Astrocyte (in vitro differentiated cells and primary cell): Measurements from ENCODE around the gene SHISAL1. TPM values are rescaled to one million over a fixed set of nuclear protein-coding genes. Genes with fewer than 3 reads are reported as not detected.

ENCODE experiments used
- DNase-seq: peaks from one replicate; pipeline ENCODE4 v3.0.0-alpha.2; 2010; ENCODE audit warnings: low read depth
- FAIRE-seq: peaks from 2 replicates; lab custom pipeline; 2011; peaks lifted over from hg19 to GRCh38; lab: Jason Lieb, UNC
- H2AFZ ChIP-seq: 2 replicates; pipeline ENCODE4 v1.6.0; 2012; ENCODE audit warnings: low read depth, low read length, inconsistent platforms
- H3K27ac ChIP-seq: 2 replicates; pipeline ENCODE4 v1.5.1; 2011; ENCODE audit warnings: low read depth, low read length, inconsistent platforms
- H3K27me3 ChIP-seq: 2 replicates; pipeline ENCODE4 v1.6.0; 2011; ENCODE audit warnings: low read length, inconsistent platforms; ENCODE audit not compliant: insufficient read depth
- H3K36me3 ChIP-seq: 2 replicates; pipeline ENCODE4 v1.5.1; 2011; ENCODE audit warnings: low read length, inconsistent platforms; ENCODE audit not compliant: insufficient read depth
- H3K4me1 ChIP-seq: 2 replicates; pipeline ENCODE4 v1.5.1; 2011; ENCODE audit warnings: low read length, inconsistent platforms; ENCODE audit not compliant: insufficient read depth
- H3K4me2 ChIP-seq: 2 replicates; pipeline ENCODE4 v1.6.0; 2012; ENCODE audit warnings: low read length, inconsistent platforms
- H3K4me3 ChIP-seq: 2 replicates; pipeline ENCODE4 v1.5.1; 2011; ENCODE audit warnings: low read depth, mild to moderate bottlenecking, low read length, inconsistent platforms; ENCODE audit not compliant: insufficient read depth
- H3K79me2 ChIP-seq: 2 replicates; pipeline ENCODE4 v1.6.0; 2012; ENCODE audit warnings: mild to moderate bottlenecking, low read length, inconsistent platforms; ENCODE audit not compliant: insufficient read depth
- H3K9ac ChIP-seq: 2 replicates; pipeline ENCODE4 v1.6.0; 2012; ENCODE audit warnings: mild to moderate bottlenecking, low read length, inconsistent platforms
- H3K9me3 ChIP-seq: 2 replicates; pipeline ENCODE4 v1.5.1; 2012; ENCODE audit warnings: low read depth, mild to moderate bottlenecking, low read length, inconsistent platforms; ENCODE audit not compliant: insufficient read depth
- H4K20me1 ChIP-seq: 2 replicates; pipeline ENCODE4 v1.6.0; 2012; ENCODE audit warnings: low read length, inconsistent platforms; ENCODE audit not compliant: insufficient read depth
- H3K27ac Mint-ChIP-seq: one replicate; pipeline ENCODE4 v1.8.0; 2021; ENCODE audit warnings: mild to moderate bottlenecking, mixed read lengths; ENCODE audit not compliant: unreplicated experiment
- H3K27me3 Mint-ChIP-seq: one replicate; pipeline ENCODE4 v1.8.0; 2021; ENCODE audit warnings: low read depth, mixed read lengths; ENCODE audit not compliant: unreplicated experiment
- H3K36me3 Mint-ChIP-seq: one replicate; pipeline ENCODE4 v1.8.0; 2021; ENCODE audit warnings: low read depth, mixed read lengths; ENCODE audit not compliant: unreplicated experiment
- H3K4me1 Mint-ChIP-seq: one replicate; pipeline ENCODE4 v1.8.0; 2021; ENCODE audit warnings: low read depth, mixed read lengths; ENCODE audit not compliant: unreplicated experiment
- H3K4me3 Mint-ChIP-seq: one replicate; pipeline ENCODE4 v1.8.0; 2021; ENCODE audit warnings: mild to moderate bottlenecking, moderate library complexity, mixed read lengths; ENCODE audit not compliant: unreplicated experiment
- H3K9me3 Mint-ChIP-seq: one replicate; pipeline ENCODE4 v1.8.0; 2021; ENCODE audit warnings: mild to moderate bottlenecking, mixed read lengths; ENCODE audit not compliant: unreplicated experiment
- EZH2 ChIP-seq: IDR thresholded peaks from 2 replicates; pipeline ENCODE4 v1.6.1; 2012; ENCODE audit warnings: mild to moderate bottlenecking, low read length, inconsistent platforms; ENCODE audit not compliant: insufficient read depth
- total RNA-seq: library from RNA; stranded (reverse); gene quantifications from 2 replicates; pipeline ENCODE4 v1.2.1, GENCODE V29; 2021
- TF ChIP-seq, protein P1 (sequence below): IDR thresholded peaks from 2 replicates; pipeline ENCODE4 v1.5.1; 2011; ENCODE audit warnings: low read depth, mild to moderate bottlenecking, inconsistent platforms, low read length, moderate library complexity; ENCODE audit not compliant: insufficient read depth

SHISAL1 gene
- total RNA-seq, 1 donor from 2014 or later, result 0.36 TPM

GRCh38 chr22:44338906-44339305 is 26.2 kb upstream of the SHISAL1 start:
- H3K4me3 Mint-ChIP-seq, result no peak overlapping the region
- no peak for FAIRE-seq
- Histone ChIP-seq H3K4me3 (no peak overlapping the region), H3K4me1 (peaks cover 21% of the 10 kb centered on the region), H3K9me3 (no peaks in the 10 kb centered on the region), H2AFZ (no peak overlapping the region), H3K27ac (no peak overlapping the region), H3K27me3 (peaks cover 9% of the 10 kb centered on the region), H3K4me2 (no peak overlapping the region), H3K79me2 (no peaks in the 10 kb centered on the region), H3K36me3 (no peaks in the 10 kb centered on the region), H4K20me1 (no peaks in the 10 kb centered on the region), H3K9ac (no peak overlapping the region)
- TF ChIP-seq, protein P1, sequence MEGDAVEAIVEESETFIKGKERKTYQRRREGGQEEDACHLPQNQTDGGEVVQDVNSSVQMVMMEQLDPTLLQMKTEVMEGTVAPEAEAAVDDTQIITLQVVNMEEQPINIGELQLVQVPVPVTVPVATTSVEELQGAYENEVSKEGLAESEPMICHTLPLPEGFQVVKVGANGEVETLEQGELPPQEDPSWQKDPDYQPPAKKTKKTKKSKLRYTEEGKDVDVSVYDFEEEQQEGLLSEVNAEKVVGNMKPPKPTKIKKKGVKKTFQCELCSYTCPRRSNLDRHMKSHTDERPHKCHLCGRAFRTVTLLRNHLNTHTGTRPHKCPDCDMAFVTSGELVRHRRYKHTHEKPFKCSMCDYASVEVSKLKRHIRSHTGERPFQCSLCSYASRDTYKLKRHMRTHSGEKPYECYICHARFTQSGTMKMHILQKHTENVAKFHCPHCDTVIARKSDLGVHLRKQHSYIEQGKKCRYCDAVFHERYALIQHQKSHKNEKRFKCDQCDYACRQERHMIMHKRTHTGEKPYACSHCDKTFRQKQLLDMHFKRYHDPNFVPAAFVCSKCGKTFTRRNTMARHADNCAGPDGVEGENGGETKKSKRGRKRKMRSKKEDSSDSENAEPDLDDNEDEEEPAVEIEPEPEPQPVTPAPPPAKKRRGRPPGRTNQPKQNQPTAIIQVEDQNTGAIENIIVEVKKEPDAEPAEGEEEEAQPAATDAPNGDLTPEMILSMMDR, result no peak
- no peak for TF ChIP-seq EZH2
- no peaks in the 10 kb centered on the region for H3K36me3 Mint-ChIP-seq
- DNase-seq, result no peak
- H3K27me3 Mint-ChIP-seq, result peaks cover 37% of the 10 kb centered on the region
- H3K9me3 Mint-ChIP-seq, result no peaks in the 10 kb centered on the region
- H3K4me1 Mint-ChIP-seq, result peaks cover 3% of the 10 kb centered on the region
- no peak overlapping the region for H3K27ac Mint-ChIP-seq

DNA sequence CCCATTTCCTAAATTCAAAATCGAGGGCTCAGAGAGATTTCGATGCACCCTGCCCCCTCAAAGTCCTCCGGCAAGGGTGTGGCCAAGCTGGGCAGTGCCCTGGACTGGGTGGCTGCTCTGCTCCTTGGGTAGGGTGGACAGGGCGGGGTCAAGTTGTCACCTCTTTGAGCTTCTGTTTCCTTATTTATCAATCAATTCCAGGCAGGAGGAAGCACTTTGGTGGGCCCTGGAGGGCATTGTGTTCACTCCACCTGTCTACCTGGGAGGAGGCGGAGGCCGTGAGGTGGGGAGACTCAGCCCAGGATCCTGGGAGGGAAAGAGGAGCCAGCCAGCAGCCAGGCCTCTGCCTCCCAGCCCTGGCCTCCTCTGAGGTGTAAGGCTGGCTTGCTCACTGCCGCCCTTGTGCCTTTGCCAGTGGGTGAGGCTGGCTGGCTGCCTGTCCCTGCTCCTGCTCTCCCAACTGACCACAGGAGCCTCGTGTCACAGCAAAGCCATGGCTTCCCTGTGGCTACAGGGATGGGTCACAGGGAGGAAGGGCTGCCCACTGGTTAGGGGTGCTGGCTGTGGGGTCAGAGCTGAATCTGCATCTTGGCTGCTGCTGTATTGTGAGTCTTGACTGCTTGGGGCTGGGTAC is 25.5 kb upstream of the SHISAL1 start:
- H3K27me3 ChIP-seq, result peaks cover 6% of the 10 kb centered on the region
- H3K79me2 ChIP-seq, result no peaks in the 10 kb centered on the region
- H3K27ac ChIP-seq, result no peak overlapping the region
- no peak for TF ChIP-seq EZH2
- TF ChIP-seq, protein P1, result no peak
- DNase-seq (no peak), FAIRE-seq (no peak)
- Mint-ChIP-seq H3K27ac (no peak overlapping the region), H3K9me3 (no peaks in the 10 kb centered on the region), H3K4me3 (no peak overlapping the region), H3K36me3 (no peaks in the 10 kb centered on the region), H3K4me1 (peaks cover 3% of the 10 kb centered on the region), H3K27me3 (peaks cover 31% of the 10 kb centered on the region)
- no peaks in the 10 kb centered on the region for H3K9me3 ChIP-seq
- H3K4me2 ChIP-seq, result no peak overlapping the region
- no peaks in the 10 kb centered on the region for H4K20me1 ChIP-seq
- no peak overlapping the region for H2AFZ ChIP-seq
- no peaks in the 10 kb centered on the region for H3K36me3 ChIP-seq
- H3K4me1 ChIP-seq, result peaks cover 21% of the 10 kb centered on the region
- H3K9ac ChIP-seq, result no peak overlapping the region
- no peak overlapping the region for H3K4me3 ChIP-seq

DNA sequence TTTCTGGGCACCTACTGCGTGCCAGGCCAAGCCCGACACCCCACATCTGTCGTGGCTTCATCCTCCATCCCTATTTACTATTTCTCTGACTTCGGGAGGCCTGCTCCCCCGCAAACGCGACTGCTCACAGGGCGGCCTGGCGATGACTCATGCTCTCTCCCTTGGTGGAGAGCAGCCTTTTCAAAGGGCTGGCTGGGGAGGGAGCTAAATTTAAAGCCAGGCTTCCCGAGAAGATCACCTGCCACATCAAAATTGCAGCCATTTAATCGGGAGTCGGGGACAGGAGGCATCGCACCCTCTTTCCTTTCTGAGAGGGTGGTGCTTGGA is 24.9 kb upstream of the SHISAL1 start:
- Histone ChIP-seq H3K9me3 (no peaks in the 10 kb centered on the region), H3K4me2 (peak overlapping the region; percentile 77), H3K27ac (no peak overlapping the region), H3K9ac (no peak overlapping the region), H3K36me3 (no peaks in the 10 kb centered on the region), H3K4me3 (no peak overlapping the region), H3K4me1 (peaks cover 21% of the 10 kb centered on the region), H3K79me2 (no peaks in the 10 kb centered on the region), H3K27me3 (peaks cover 10% of the 10 kb centered on the region), H2AFZ (peak overlapping the region; percentile 52), H4K20me1 (no peaks in the 10 kb centered on the region)
- Mint-ChIP-seq H3K9me3 (no peaks in the 10 kb centered on the region), H3K4me1 (peaks cover 3% of the 10 kb centered on the region), H3K36me3 (no peaks in the 10 kb centered on the region), H3K27me3 (peaks cover 34% of the 10 kb centered on the region), H3K4me3 (no peak overlapping the region), H3K27ac (no peak overlapping the region)
- FAIRE-seq (no peak), DNase-seq (peak; percentile 64)
- TF ChIP-seq, protein P1, result no peak
- TF ChIP-seq EZH2, result no peak
